Hematopoietic multipotent progenitor cell treated with erythropoietin and hydrocortisone succinate and interleukin-3 and kit ligand, for 15 days (in vitro differentiated cells): ENCODE data around the gene TMEM81.

Experiments used
- DNase-seq: peaks from one replicate; pipeline ENCODE4 v3.0.0-alpha.2; 2015; ENCODE audit warnings: low spot score

TMEM81 gene

DNA sequence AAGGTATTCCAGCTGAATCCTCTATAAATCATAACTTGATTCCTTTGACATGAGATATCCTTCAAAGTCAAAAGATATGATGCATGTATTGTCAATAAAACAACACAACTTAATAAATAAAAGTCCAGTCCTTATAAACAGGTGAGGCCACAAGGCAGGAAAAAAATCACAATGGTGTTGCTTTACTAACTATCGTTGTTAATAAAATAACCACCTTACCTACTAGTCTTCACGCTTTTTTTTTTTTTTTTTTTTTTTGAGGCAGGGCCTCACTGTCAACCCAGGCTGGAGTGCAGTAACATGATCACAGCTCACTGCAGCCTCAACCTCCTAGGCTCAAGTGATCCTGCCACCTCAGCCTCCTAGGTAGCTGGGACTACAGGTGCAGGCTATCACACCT, at the start of gene TMEM81:
Gene TMEM81 (minus strand): TSS at position 101 of the 400 bp plus-strand sequence. CDS start 140 bp downstream, outside the sequence.
- DNase-seq, result no peak

GRCh38 chr1:205133287-205133686, 49.0 kb upstream of the TMEM81 start:
- no peak for DNase-seq

- no peak for DNase-seq
These were observed 45.3 kb upstream of the TMEM81 start for GRCh38 chr1:205129447-205130029.

DNA sequence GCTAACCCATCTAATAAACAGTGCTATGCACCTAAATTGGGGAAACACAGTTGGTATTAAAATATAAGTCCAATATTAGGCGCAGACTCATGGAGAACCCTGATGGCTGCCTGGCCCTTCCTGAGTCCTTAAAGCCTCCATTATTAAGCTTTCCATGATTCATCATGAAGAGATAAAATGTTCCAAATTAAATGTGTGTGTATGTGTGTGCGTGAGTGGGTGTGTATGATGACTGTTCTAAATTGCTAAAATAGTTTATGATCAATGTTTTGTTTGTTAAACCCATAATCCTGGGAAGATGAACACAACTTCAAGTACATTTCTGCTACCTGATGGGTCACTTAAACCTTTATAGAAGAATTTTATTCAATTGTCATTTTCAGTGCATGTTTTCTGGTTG, 43.8 kb upstream of the TMEM81 start:
- no peak for DNase-seq

GRCh38 chr1:205127646-205128045, 43.4 kb upstream of the TMEM81 start:
- no peak for DNase-seq

DNA sequence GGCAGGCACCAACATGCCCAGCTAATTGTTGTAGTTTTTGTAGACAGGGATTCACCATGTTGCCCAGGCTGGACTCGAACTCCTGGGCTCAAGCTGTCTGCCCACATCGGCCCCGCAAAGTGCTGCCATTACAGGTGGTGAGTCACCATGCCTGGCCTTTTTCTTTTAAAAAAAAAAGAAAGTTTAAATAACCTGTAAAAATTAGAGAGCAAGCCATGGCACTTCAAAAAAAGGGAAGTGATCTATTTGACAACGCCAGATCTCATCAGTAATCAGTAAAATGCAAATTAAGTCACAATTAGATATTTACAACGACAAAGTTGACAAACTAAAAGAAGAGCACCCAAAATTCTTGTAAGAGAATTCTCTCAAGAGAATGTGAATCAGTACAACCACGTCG, 40.5 kb upstream of the TMEM81 start:
- DNase-seq, result no peak

DNA sequence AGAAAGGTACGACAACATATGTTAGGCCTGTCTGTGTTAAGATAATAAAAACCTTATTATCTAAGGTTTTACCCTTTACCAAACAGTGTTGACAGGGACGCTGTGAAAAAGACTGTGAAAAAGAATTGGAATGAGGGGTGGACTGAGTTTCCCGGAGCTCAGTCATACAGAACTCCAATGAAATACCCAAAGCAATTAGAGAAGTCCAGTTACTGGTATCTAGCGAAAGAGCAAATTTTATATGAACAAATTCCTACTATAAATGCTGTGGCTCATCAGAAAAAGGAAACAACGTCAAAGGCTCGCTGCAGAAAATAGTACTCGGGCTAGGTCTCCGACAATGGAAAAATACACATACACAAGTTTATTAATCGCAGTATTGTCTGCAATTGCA, 38.2 kb upstream of the TMEM81 start:
- no peak for DNase-seq

DNA sequence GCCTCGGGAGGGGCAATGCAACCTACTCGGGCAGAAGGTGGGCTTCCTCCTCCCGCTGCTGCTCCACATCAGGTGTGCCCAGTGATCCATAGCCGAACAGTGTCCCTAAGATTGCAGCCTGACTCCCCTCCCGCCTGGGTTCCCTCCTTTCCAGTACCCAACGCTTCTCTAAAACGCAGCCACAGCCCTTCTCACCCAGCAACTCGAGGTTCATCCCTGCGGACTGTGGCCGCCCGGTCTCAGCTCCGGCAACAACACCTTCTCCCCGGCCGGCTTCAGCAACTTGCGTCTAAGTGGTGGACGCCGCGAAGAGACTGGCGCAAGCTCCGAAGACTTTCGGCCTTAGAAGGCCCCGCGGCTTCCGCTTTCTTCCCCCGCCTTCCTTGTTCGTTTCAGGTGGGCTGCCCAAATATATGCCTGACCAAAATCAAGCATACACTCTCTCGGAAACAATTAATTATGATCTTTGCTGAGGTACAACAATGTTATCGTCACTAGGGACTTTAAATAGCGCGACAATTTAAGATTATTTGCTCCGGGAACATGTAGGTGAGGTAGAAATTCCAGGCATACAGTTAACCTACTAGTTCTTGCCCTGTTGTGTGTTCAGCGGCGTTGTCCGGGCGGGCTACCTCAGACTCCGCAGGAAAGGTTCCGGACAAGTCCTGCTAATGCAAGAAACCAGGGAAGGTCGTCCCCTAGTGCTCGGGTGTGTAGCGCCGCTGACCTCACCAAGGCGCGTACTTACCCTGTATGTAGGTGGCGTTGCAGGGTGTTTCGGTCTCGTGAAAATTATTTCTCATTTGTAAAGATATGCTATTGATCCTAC, 37.6 kb upstream of the TMEM81 start, which contains the start of gene RBBP5:
Gene RBBP5 (minus strand): TSS at position 319 of the 829 bp plus-strand sequence. CDS start 105 bp downstream, at position 214.
- DNase-seq, result peak; percentile 97

- DNase-seq, result no peak
These were observed 34.5 kb upstream of the TMEM81 start for GRCh38 chr1:205118752-205119151.

DNA sequence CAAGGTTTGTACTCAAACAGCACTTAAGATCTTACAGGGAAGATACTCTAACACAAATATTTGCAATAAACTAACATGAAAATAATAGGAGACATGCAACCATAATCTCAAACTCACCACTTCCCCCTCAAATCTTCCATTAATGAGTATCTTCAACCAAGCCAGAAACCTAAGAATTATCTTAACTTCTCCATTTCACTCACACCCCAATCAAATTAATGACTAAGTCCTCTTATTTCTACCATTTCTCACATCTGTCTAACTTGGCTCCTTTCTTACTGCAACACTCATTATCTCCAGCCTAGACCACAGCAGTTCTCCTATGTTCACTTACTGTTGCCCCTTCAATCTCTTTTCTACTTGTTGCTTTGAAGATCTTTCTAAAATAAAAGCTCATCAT, 27.1 kb upstream of the TMEM81 start:
- no peak for DNase-seq

- DNase-seq, result no peak
These were observed 25.5 kb upstream of the TMEM81 start for GRCh38 chr1:205109711-205110110.

DNA sequence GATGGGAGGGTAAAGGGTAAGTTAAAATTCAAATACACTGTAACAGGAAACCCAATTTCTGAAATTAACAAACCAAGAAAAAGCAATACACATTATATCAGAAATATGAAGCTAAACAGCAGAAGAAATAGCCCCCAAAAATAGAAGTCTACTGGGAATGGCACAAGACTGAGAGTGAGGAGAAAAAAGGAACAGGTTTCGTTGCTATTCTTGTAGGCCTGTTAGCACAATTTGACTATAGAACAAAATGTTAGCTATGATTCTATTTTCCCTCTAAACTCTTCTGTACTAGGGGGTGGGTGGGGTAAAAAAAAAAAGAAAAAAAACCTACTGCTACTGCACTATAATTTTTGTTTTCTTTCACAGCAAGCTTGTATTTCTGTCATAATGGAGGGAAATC, 25.0 kb upstream of the TMEM81 start:
- DNase-seq, result no peak

- DNase-seq, result no peak
These were observed 24.2 kb upstream of the TMEM81 start for GRCh38 chr1:205108464-205108863.

DNA sequence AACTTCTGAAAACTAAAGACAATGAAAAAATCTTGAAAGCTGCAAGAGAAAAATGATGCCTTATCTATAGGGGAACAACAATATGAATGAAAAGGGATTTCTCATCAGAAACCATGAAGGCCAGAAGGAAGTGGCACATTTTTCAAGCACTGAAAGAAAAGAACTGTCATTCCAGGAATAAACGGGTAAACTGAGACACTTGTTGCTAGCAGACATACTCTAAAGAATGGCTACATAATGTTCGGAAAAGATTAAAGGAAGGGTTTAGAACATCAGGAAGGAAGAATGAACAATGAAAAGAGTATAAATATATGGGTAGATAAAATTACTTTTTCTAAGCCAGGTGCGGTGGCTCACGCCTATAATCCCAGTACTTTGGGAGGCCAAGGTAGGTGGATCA, 23.1 kb upstream of the TMEM81 start:
- no peak for DNase-seq

GRCh38 chr1:205102404-205102803, 18.1 kb upstream of the TMEM81 start:
- DNase-seq, result no peak

GRCh38 chr1:205098242-205098641, 14.0 kb upstream of the TMEM81 start:
- DNase-seq, result no peak

DNA sequence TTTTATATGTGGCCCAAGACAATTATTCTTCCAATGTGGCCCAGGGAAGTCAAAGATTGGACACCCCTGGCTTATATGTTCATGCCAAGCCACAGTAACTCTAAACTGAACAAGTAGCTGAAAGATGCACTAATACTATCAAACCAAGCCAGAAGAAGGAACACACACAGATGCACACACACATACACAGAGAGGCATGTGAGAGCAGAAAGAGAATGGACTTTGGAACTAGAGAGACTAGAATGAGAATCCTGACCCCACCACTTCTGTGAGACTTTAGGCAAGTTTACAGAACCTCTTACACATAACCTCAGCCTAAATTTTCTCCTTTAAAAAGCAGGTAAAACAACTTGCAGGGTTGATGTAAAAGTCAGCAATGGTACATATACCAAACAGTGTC, 11.2 kb upstream of the TMEM81 start:
- DNase-seq, result no peak

DNA sequence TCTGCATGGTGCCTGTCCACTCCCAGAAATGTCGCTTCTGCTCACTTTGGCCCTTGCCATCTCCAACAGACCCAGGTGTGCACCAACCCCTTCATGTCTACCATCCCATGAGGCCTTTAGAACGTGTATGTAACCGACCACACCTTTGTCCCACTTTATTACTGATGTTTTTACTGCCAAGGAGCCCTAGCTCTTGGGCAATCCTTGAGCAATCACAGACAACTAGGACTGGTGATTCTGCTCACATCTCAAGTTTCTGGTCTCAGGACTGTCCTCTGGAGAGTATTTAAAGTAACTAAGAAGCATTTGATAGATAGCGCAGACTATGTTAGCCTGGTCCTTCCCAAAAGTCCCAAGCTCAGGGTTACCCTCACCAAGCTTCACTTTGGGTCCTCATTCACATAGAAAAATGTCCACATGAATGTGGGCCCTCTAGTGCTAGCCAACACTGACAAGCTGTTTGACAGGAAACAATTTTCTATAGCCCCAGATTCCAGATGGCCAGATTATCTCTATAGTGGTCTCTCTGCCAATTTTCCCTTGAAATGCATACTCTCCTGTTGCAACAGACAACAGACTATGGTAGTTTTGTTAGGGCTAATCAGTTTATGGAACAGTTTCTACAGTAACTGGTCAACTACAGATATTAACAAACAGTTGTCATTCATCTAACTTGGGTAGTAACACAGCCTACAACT, 6.9 kb upstream of the TMEM81 start:
- no peak for DNase-seq

GRCh38 chr1:205088341-205088740, 4.1 kb upstream of the TMEM81 start:
- no peak for DNase-seq

DNA sequence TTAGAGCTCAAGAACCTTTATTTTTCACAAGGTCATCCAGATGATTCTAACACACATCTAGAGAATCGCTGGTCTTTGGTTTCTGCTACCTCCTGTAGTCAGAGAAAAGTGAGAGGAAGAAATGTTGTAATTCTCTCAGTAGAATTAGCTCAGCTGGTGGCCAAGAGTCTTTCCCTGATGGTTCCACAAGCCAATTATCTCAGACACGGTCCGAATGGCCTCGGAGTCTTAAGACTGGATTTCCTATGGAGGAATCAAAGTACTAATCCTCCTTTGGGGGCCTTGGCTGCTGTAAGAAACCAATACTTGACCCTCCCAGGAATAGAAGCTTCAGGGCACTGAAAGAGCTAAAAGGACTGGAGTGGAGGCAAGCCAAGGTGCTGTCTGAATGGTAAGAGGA, 1.8 kb downstream of the TMEM81 start:
- DNase-seq, result no peak

DNA sequence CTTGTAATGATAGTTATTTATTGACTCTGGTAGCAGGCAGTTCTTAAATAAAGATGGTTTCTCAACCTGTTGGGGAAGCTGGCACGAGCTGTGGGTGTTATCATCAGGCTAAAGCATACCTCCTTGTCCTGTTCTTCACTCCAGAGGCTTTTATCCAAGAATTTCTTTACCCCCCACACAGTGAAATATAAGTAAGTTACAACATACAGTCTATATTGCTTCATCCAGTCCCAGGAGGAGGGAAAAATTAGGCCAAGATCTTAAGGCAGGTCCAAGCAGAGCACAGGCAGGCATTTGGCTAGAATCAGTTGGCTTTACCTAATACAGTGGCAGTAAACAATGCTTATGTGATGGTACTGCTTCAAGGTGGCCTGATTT, 6.3 kb downstream of the TMEM81 start:
- no peak for DNase-seq

DNA sequence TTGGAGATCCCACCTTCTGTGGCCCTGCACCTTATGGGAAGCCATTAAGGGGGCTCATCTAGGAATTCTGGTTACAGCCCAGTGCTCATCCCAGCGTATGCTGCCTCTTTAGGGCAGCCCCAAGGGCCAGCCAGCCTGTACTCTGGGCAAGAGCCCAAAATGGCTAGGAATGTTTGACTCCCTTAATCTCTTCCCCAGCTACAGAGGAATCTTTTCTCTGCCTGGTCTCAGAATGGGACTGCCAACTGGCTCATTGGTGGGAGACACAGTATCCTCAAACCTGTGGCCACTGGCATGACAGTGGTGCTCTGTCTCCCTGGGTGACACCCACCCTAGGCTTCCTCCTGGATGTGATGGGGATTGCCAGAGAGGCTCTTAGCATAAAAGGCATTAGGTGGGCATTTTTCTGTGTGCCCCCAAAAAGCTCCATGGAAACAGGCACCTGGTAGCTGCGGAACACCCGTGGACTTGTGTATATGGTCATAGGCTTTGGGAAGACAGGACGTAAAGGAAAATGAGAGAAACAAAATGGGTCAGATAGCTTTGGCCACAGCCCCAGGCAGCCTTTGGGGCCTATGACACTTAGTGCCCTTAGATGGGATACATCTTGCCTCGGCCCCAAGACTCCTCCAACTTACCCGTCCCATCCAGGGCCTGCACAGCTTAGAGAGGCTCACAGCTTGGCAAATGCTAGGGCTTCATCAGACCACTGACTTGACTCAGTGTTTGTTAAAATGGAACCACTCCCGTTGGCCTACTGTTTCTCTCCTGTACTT, 6.9 kb downstream of the TMEM81 start:
- DNase-seq, result no peak
